GM12873 (cell line): Measurements from ENCODE around the gene MFRP.

Experiments used
- TF ChIP-seq, protein P1 (sequence below): IDR thresholded peaks from 2 replicates; pipeline ENCODE4 v1.5.1; 2012; ENCODE audit warnings: low read depth, mild to moderate bottlenecking, moderate library complexity, low read length, control low read depth; ENCODE audit not compliant: insufficient read depth; ENCODE audit errors: missing control alignments

Gene MFRP

DNA sequence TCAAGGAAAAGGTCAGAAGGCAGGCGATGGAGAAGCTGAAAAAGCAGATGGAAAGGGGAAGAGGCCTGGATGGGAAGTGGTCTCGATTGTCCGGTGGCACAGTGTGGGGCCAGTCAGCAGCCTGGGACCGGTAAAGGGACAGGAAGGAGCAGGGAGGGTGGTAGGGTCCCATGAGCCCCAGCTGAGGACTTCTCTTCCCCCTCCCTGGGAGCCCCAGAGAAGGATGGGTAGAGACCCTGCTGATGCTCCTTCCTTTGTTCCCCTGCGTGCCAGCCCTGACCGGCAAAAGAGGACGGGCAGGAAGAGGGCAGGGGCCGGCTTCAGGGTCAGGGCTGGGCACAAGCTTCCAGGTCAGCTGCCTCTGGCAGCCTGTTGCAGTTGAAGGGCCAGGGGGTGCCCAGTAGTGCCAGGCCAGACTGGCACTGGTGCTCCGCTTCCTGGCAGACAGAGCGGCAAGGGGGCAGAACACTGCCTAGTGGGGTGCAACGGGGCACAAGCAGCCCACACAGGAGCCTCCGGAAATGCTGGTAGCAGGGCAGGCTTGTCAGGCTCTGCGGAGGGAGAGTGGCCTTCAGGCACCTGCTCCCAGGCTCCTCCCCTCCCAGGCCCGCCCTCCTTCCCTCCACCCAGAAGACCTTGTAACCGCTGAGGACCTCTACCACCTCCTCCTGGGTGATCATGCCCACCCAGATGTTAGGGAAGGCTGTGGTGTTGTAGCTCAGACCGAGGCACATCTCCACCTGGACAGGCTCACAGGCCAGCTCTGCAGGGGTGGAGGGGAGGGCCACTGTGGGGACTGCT is 5.1 kb downstream of the MFRP start:
- TF ChIP-seq, protein P1, sequence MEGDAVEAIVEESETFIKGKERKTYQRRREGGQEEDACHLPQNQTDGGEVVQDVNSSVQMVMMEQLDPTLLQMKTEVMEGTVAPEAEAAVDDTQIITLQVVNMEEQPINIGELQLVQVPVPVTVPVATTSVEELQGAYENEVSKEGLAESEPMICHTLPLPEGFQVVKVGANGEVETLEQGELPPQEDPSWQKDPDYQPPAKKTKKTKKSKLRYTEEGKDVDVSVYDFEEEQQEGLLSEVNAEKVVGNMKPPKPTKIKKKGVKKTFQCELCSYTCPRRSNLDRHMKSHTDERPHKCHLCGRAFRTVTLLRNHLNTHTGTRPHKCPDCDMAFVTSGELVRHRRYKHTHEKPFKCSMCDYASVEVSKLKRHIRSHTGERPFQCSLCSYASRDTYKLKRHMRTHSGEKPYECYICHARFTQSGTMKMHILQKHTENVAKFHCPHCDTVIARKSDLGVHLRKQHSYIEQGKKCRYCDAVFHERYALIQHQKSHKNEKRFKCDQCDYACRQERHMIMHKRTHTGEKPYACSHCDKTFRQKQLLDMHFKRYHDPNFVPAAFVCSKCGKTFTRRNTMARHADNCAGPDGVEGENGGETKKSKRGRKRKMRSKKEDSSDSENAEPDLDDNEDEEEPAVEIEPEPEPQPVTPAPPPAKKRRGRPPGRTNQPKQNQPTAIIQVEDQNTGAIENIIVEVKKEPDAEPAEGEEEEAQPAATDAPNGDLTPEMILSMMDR = no peak

DNA sequence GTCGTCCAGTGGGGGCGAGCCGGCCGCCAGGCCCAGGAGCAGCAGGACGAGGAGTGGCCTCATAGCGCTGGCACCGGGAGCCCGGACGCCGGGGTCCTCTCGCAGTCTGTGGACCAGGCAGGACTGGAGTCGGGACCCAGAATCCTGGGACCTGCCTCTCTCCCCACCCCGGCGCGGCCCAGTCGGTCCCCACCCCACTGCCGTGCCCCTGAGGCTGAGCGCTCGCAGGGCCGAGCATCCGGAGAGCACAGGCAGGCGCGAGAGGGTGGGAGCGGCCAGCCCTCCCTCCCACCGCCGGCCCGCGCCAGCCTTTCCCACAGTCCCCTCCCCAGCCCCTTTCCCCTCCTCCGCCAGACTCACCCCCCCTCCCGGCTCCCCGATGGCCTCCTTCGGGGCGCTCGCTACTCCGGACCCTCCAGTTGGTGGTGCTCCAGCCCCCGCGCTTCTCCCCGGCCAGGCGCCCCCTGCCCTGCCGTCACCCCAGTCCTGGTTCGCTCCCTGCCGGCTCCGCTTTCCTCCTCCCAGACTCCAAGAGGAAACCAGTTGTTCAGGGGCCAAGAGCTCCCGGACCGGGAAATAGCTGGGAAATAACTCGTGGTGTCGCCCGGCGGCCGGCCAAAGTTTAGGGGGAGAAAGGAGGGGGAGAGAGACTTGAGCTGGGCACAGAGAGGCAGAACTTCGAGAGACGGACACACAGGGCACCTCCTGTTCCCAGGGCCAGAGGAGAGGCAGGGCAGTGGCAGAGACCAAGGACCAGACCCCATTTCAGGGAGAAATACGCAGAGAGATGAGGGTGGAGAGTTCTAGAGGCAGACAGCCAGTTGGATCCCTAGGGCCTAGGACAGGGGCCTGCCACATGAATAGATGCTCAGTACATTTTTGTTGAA is 5.9 kb downstream of the MFRP start, which contains the start of gene C1QTNF5:
Gene C1QTNF5 (minus strand): TSS at position 549 of the 887 bp plus-strand sequence. CDS start 486 bp downstream, at position 63.
- TF ChIP-seq, protein P1 = no peak

DNA sequence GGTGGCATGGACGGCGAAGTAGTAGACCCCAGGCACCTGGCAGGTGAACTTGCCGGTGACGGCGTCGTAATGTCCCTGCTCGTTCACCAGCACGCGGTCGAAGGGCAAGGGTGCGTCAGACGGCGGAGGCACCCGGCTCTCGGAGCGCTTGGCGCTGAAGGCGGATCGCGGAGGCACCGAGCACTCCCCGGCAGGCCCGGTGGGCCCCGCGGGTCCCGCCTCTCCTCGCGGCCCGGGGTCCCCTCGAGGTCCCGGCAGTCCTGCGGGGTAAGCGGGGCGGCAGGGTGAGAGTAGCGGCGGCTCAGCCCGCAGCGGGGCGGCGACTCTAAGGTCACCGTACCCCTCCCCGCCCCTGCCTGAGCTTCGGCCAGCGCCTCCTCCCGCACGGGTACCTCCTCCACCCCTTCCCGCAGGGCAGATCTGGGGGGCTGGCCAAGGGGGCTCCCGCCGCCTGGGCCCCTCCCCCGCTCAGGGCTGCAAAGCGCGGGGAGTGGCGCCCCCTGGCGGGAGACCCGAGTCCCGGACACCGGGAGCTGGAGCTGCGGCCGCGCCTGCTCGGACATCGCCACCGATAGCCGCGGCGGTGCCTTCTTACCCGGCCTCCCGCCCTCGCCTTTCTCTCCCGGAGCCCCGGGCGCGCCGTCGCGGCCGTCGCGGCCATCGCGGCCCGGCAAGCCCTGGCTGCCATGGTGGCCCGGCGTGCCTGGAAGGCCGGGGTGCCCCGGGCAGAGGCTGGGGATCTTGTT is 6.7 kb downstream of the MFRP start:
- TF ChIP-seq, protein P1 = peak; percentile 72

DNA sequence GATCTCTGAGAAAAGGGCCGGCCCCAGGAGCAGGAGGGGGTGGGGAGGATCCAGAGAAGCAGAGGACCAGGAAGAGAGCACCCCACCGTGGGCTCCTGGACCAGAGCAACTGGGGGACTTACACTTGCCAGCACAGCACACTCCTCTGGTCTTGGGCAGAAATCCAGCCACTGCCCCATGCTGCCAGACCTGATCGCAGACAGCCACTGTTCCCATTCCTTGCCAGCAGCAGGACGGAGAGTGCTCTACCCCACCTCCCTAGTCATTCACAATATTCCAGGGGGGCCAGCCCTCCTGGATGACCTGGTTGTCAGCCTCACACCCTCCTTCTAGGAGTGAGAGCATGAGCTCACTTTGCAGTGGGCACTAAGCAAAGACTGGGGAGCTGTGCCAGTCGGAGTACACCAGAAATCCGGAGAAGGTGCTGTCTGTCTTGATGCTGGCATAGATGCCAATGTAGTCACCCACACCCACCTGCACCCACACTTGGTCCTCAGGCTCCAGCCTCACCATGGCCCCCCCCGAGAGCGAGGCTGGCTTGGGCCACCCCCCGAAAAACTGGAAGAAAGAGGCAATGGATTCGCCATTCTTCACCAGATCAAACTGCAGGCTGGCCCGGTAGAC is 7.4 kb downstream of the MFRP start:
- TF ChIP-seq, protein P1 = no peak

DNA sequence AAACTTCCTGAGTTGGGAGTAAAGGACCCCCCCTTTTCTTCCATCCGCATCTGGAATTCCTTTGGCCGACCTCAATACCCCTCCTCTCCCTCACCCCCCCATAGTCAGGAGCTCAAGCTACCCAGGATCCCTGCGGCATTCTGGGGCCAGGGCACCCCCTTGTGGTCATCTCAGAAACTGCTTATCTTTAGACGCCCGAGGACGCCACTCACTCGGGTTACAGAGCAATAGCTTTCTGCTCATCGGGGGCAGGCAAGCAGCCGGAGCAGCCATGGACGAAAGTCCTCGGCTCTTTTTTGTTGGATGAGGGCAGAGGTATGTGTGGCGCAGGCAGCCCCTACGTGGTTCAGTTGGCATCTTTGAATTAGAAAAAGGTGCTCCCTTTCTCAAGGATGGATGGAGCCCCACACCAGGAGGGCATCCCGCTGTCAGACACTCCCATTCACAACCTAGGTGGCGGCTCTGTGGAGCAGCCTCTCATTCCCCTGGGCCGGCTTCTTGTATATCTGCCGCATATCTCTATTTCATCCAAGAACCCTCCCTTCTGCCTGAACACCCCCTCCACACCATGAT is 8.1 kb downstream of the MFRP start:
- TF ChIP-seq, protein P1 = peak; percentile 83

DNA sequence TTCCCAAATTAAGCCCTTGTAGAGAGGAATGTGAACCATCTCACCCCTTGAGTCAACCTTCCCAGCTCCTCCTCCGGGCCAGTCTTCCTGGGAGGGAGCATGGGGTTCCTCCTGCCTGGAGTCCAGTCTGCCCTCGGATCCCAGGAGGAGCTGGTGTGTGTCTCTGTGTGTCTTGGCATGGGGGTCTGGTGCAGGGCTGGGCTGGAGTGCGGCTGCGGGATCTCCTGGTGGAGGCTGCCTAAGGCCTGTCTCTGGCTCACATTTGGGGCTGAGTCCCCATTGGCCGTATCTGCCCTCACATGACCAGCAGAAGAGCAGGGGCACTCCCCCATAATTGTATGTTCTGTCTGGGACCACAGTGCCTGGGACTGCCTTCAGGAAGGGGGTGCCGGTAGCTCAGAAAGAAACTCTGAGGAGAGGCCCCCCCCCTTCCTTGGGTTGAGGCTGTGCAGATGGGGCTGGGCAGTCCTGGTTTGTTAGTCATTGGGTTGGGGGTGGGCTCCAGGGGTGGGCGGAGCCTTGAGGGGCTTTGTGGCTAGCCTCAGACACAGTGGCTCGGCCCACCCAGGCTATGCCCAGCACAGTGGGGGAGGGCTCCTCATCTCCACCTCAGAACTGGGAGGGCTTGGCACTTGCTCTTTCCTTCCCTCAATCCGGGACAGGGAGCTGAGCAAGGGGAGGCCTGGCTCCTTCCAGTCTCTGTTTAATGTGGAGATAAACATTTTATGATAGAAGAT is 8.8 kb downstream of the MFRP start:
- TF ChIP-seq, protein P1 = no peak
